ENCODE data around the gene ANKRD11. TPM values are rescaled to one million over a fixed set of nuclear protein-coding genes. Genes with fewer than 3 reads are reported as not detected.

The ANKRD11 gene
- total and polyA plus RNA-seq, 2 donors (not counting 3 experiments of a cell fraction or from before 2014, with no cell fraction given), result 55.8 to 191 TPM

- H3K9me1 ChIP-seq (replicated peaks; ENCODE audit: control insufficient read depth, extremely low read depth, insufficient read depth, low read length), result no peaks in the 10 kb centered on the region
- CTCF ChIA-PET, result no interaction called here
- no peaks in the 10 kb centered on the region for H3K9me3 ChIP-seq (replicated peaks; ENCODE audit: control insufficient read depth, insufficient read depth, low read length)
- peaks cover 4 to 39% of the 10 kb centered on the region in 2 experiments for H3K36me3 ChIP-seq (ENCODE audit: control insufficient read depth in 2 of 2, extremely low read depth in 1 of 2, insufficient read depth in 2 of 2, low read length in 2 of 2)
- no peak for DNase-seq (ENCODE audit: low read depth, low spot score)
- no peak overlapping the region for H3K4me2 ChIP-seq (ENCODE audit: insufficient read depth, low read length)
- no peaks in the 10 kb centered on the region for H4K20me1 ChIP-seq (replicated peaks; ENCODE audit: control insufficient read depth, extremely low read depth, insufficient read depth, low read length)
- H2AFZ ChIP-seq (ENCODE audit: low read depth, low read length), result no peak overlapping the region
- TF ChIP-seq GATA2 (IDR thresholded peaks at IDR 0.05; ENCODE audit: insufficient read depth, insufficient read length, low read depth, low read length), result no peak
- no peak for TF ChIP-seq CTCF (IDR thresholded peaks at IDR 0.05; ENCODE audit: extremely low read depth in 1 of 2, insufficient read depth in 1 of 2, low read depth in 1 of 2, low read length in 2 of 2)
- TF ChIP-seq POLR2A (IDR thresholded peaks at IDR 0.05; ENCODE audit: low read depth, low read length), result no peak
- TF ChIP-seq JUN (IDR thresholded peaks at IDR 0.05; ENCODE audit: borderline replicate concordance, insufficient read depth, insufficient read length, low read depth), result no peak
- TF ChIP-seq POLR2AphosphoS5 (IDR thresholded peaks at IDR 0.05; ENCODE audit: insufficient read depth, low read depth, low read length), result no peak
- H3K27ac ChIP-seq (ENCODE audit: insufficient read depth, low read depth, low read length), result no peak overlapping the region
- no TSS peak for BruUV-seq (replicated peaks)
- no peak overlapping the region for H3K4me3 ChIP-seq (replicated peaks in 1 of 3; ENCODE audit: insufficient read depth in 1 of 3, low read depth in 1 of 3, low read length in 3 of 3)
- H3K9ac ChIP-seq (replicated peaks; ENCODE audit: extremely low read depth, insufficient read depth, low read length), result no peak overlapping the region
- intact Hi-C loops (cut with micrococcal nuclease), result no loop called here
- POLR2A ChIA-PET, result no interaction called here
- H3K4me1 ChIP-seq (ENCODE audit: control insufficient read depth, extremely low read depth, insufficient read depth, low read length), result no peaks in the 10 kb centered on the region
- no peak for FAIRE-seq
- dilution Hi-C loops (cut with MboI; ENCODE audit: extremely low pct_ligation_motif_present, low sequenced_read_pairs), result no loop called here
- H3K79me2 ChIP-seq (ENCODE audit: control insufficient read depth, insufficient read depth, low read length), result peaks cover 9% of the 10 kb centered on the region
- no peaks in the 10 kb centered on the region for H3K27me3 ChIP-seq (ENCODE audit: control insufficient read depth in 2 of 2, insufficient read depth in 2 of 2, low read length in 2 of 2)
Observed at GRCh38 chr16:89277641-89278341, 212.6 kb downstream of the ANKRD11 start.

- Histone ChIP-seq H3K9me3 (replicated peaks; ENCODE audit: control insufficient read depth, insufficient read depth, low read length) (no peaks in the 10 kb centered on the region), H3K4me2 (ENCODE audit: insufficient read depth, low read length) (no peak overlapping the region), H3K36me3 (ENCODE audit: control insufficient read depth in 2 of 2, extremely low read depth in 1 of 2, insufficient read depth in 2 of 2, low read length in 2 of 2) (peaks cover 4 to 39% of the 10 kb centered on the region in 2 experiments), H3K27me3 (ENCODE audit: control insufficient read depth in 2 of 2, insufficient read depth in 2 of 2, low read length in 2 of 2) (no peaks in the 10 kb centered on the region), H4K20me1 (replicated peaks; ENCODE audit: control insufficient read depth, extremely low read depth, insufficient read depth, low read length) (no peaks in the 10 kb centered on the region), H3K4me1 (ENCODE audit: control insufficient read depth, extremely low read depth, insufficient read depth, low read length) (no peaks in the 10 kb centered on the region), H3K4me3 (replicated peaks in 1 of 3; ENCODE audit: insufficient read depth in 1 of 3, low read depth in 1 of 3, low read length in 3 of 3) (no peak overlapping the region), H3K9ac (replicated peaks; ENCODE audit: extremely low read depth, insufficient read depth, low read length) (no peak overlapping the region), H3K79me2 (ENCODE audit: control insufficient read depth, insufficient read depth, low read length) (peaks cover 10% of the 10 kb centered on the region), H3K27ac (ENCODE audit: insufficient read depth, low read depth, low read length) (no peak overlapping the region), H3K9me1 (replicated peaks; ENCODE audit: control insufficient read depth, extremely low read depth, insufficient read depth, low read length) (no peaks in the 10 kb centered on the region), H2AFZ (ENCODE audit: low read depth, low read length) (no peak overlapping the region)
- dilution Hi-C loops (cut with MboI; ENCODE audit: extremely low pct_ligation_motif_present, low sequenced_read_pairs) (no loop called here), intact Hi-C loops (cut with micrococcal nuclease) (no loop called here)
- FAIRE-seq, result no peak
- no peak for TF ChIP-seq FOS (IDR thresholded peaks at IDR 0.05; ENCODE audit: borderline replicate concordance, insufficient read depth, low read length)
- TF ChIP-seq MAX (IDR thresholded peaks at IDR 0.05; ENCODE audit: insufficient read depth, insufficient read length), result no peak
- TF ChIP-seq GATA2 (IDR thresholded peaks at IDR 0.05; ENCODE audit: insufficient read depth, insufficient read length, low read depth, low read length), result no peak
- TF ChIP-seq MYC (IDR thresholded peaks at IDR 0.05; ENCODE audit: low read depth, low read length), result no peak
- no peak for TF ChIP-seq EZH2 (IDR thresholded peaks at IDR 0.05; ENCODE audit: borderline replicate concordance, low read depth, low read length, severe bottlenecking)
- no peak for TF ChIP-seq CTCF (IDR thresholded peaks at IDR 0.05; ENCODE audit: extremely low read depth in 1 of 2, insufficient read depth in 1 of 2, low read depth in 1 of 2, low read length in 2 of 2)
- TF ChIP-seq POLR2AphosphoS5 (IDR thresholded peaks at IDR 0.05; ENCODE audit: insufficient read depth, low read depth, low read length), result no peak
- TF ChIP-seq POLR2A (IDR thresholded peaks at IDR 0.05; ENCODE audit: low read depth, low read length), result no peak
- no peak for TF ChIP-seq JUN (IDR thresholded peaks at IDR 0.05; ENCODE audit: borderline replicate concordance, insufficient read depth, insufficient read length, low read depth)
- ChIA-PET POLR2A (no interaction called here), CTCF (no interaction called here)
- no peak for DNase-seq (ENCODE audit: low read depth, low spot score)
- BruUV-seq (replicated peaks), result no TSS peak
Observed at GRCh38 chr16:89277049-89277448, 213.3 kb downstream of the ANKRD11 start.
